Measurements from ENCODE around the gene ACADS.

The ACADS gene

GRCh38 chr12:120688527-120689071 is 37.0 kb upstream of the ACADS start:
- H3K36me3 ChIP-seq (ENCODE audit: control insufficient read depth, insufficient read depth, low read length), result peaks cover 4% of the 10 kb centered on the region; the same call in 1 of the 2 replicates
- H3K9ac ChIP-seq (ENCODE audit: low read depth, low read length), result no peak overlapping the region
- H3K4me3 ChIP-seq (ENCODE audit: low read depth, low read length), result peak overlapping the region; percentile 77
- H3K27me3 ChIP-seq (ENCODE audit: control insufficient read depth, insufficient read depth, low read length), result no peaks in the 10 kb centered on the region
- peaks cover 39% of the 10 kb centered on the region for H3K4me1 ChIP-seq (ENCODE audit: control insufficient read depth, insufficient read depth, low read length)
- no peaks in the 10 kb centered on the region for H3K9me3 ChIP-seq (ENCODE audit: control insufficient read depth, insufficient read depth, low read length)
- no peak overlapping the region for H3K27ac ChIP-seq (ENCODE audit: low read depth, low read length)

GRCh38 chr12:120689397-120690082 is 36.1 kb upstream of the ACADS start:
- peaks cover 11% of the 10 kb centered on the region for H3K36me3 ChIP-seq (ENCODE audit: control insufficient read depth, insufficient read depth, low read length)
- no peaks in the 10 kb centered on the region for H3K9me3 ChIP-seq (ENCODE audit: control insufficient read depth, insufficient read depth, low read length)
- no peak overlapping the region for H3K9ac ChIP-seq (ENCODE audit: low read depth, low read length)
- H3K27ac ChIP-seq (ENCODE audit: low read depth, low read length), result no peak overlapping the region
- H3K27me3 ChIP-seq (ENCODE audit: control insufficient read depth, insufficient read depth, low read length), result no peaks in the 10 kb centered on the region
- H3K4me3 ChIP-seq (ENCODE audit: low read depth, low read length), result peak overlapping the region; percentile 77
- peaks cover 48% of the 10 kb centered on the region for H3K4me1 ChIP-seq (ENCODE audit: control insufficient read depth, insufficient read depth, low read length)

GRCh38 chr12:120690083-120690450 is 35.6 kb upstream of the ACADS start:
- H3K27ac ChIP-seq (ENCODE audit: low read depth, low read length), result no peak overlapping the region
- H3K9ac ChIP-seq (ENCODE audit: low read depth, low read length), result no peak overlapping the region; the same call in 1 of the 2 replicates
- no peaks in the 10 kb centered on the region for H3K9me3 ChIP-seq (ENCODE audit: control insufficient read depth, insufficient read depth, low read length)
- peaks cover 48% of the 10 kb centered on the region for H3K4me1 ChIP-seq (ENCODE audit: control insufficient read depth, insufficient read depth, low read length)
- H3K27me3 ChIP-seq (ENCODE audit: control insufficient read depth, insufficient read depth, low read length), result no peaks in the 10 kb centered on the region
- H3K36me3 ChIP-seq (ENCODE audit: control insufficient read depth, insufficient read depth, low read length), result peaks cover 16% of the 10 kb centered on the region
- H3K4me3 ChIP-seq (ENCODE audit: low read depth, low read length), result no peak overlapping the region

GRCh38 chr12:120690978-120691377 is 34.6 kb upstream of the ACADS start:
- no peak overlapping the region for H3K4me3 ChIP-seq (ENCODE audit: low read depth, low read length)
- H3K27ac ChIP-seq (ENCODE audit: low read depth, low read length), result no peak overlapping the region
- no peak overlapping the region for H3K9ac ChIP-seq (ENCODE audit: low read depth, low read length)
- H3K4me1 ChIP-seq (ENCODE audit: control insufficient read depth, insufficient read depth, low read length), result peaks cover 48% of the 10 kb centered on the region
- H3K36me3 ChIP-seq (ENCODE audit: control insufficient read depth, insufficient read depth, low read length), result peaks cover 25% of the 10 kb centered on the region
- H3K27me3 ChIP-seq (ENCODE audit: control insufficient read depth, insufficient read depth, low read length), result no peaks in the 10 kb centered on the region
- H3K9me3 ChIP-seq (ENCODE audit: control insufficient read depth, insufficient read depth, low read length), result no peaks in the 10 kb centered on the region

GRCh38 chr12:120692524-120693033 is 33.0 kb upstream of the ACADS start:
- H3K9ac ChIP-seq (ENCODE audit: low read depth, low read length), result no peak overlapping the region
- H3K9me3 ChIP-seq (ENCODE audit: control insufficient read depth, insufficient read depth, low read length), result no peaks in the 10 kb centered on the region
- H3K4me3 ChIP-seq (ENCODE audit: low read depth, low read length), result no peak overlapping the region; the same call in 1 of the 2 replicates
- H3K36me3 ChIP-seq (ENCODE audit: control insufficient read depth, insufficient read depth, low read length), result peaks cover 41% of the 10 kb centered on the region
- peak overlapping the region; percentile 84 for H3K27ac ChIP-seq (ENCODE audit: low read depth, low read length)
- peaks cover 48% of the 10 kb centered on the region for H3K4me1 ChIP-seq (ENCODE audit: control insufficient read depth, insufficient read depth, low read length)
- H3K27me3 ChIP-seq (ENCODE audit: control insufficient read depth, insufficient read depth, low read length), result no peaks in the 10 kb centered on the region

- Histone ChIP-seq H3K36me3 (ENCODE audit: control insufficient read depth, insufficient read depth, low read length) (peaks cover 54% of the 10 kb centered on the region), H3K9ac (ENCODE audit: low read depth, low read length) (no peak overlapping the region; the same call in 1 of the 2 replicates), H3K4me1 (ENCODE audit: control insufficient read depth, insufficient read depth, low read length) (peaks cover 41% of the 10 kb centered on the region), H3K27me3 (ENCODE audit: control insufficient read depth, insufficient read depth, low read length) (no peaks in the 10 kb centered on the region), H3K4me3 (ENCODE audit: low read depth, low read length) (0 out of 2 replicates have a peak overlapping the region, but pooled peaks have one; percentile 2), H3K27ac (ENCODE audit: low read depth, low read length) (peak overlapping the region; percentile 84), H3K9me3 (ENCODE audit: control insufficient read depth, insufficient read depth, low read length) (no peaks in the 10 kb centered on the region)
These were observed 31.8 kb upstream of the ACADS start for GRCh38 chr12:120693848-120694247.

- Histone ChIP-seq H3K27me3 (ENCODE audit: control insufficient read depth, insufficient read depth, low read length) (no peaks in the 10 kb centered on the region), H3K4me1 (ENCODE audit: control insufficient read depth, insufficient read depth, low read length) (peaks cover 25% of the 10 kb centered on the region), H3K9me3 (ENCODE audit: control insufficient read depth, insufficient read depth, low read length) (no peaks in the 10 kb centered on the region), H3K9ac (ENCODE audit: low read depth, low read length) (no peak overlapping the region), H3K27ac (ENCODE audit: low read depth, low read length) (no peak overlapping the region), H3K36me3 (ENCODE audit: control insufficient read depth, insufficient read depth, low read length) (peaks cover 82% of the 10 kb centered on the region), H3K4me3 (ENCODE audit: low read depth, low read length) (no peak overlapping the region)
These were observed 29.0 kb upstream of the ACADS start for GRCh38 chr12:120696626-120697025.

GRCh38 chr12:120697344-120697743 is 28.3 kb upstream of the ACADS start:
- Histone ChIP-seq H3K9me3 (ENCODE audit: control insufficient read depth, insufficient read depth, low read length) (no peaks in the 10 kb centered on the region), H3K27ac (ENCODE audit: low read depth, low read length) (no peak overlapping the region), H3K27me3 (ENCODE audit: control insufficient read depth, insufficient read depth, low read length) (no peaks in the 10 kb centered on the region), H3K36me3 (ENCODE audit: control insufficient read depth, insufficient read depth, low read length) (peaks cover 89% of the 10 kb centered on the region), H3K4me3 (ENCODE audit: low read depth, low read length) (no peak overlapping the region), H3K9ac (ENCODE audit: low read depth, low read length) (no peak overlapping the region), H3K4me1 (ENCODE audit: control insufficient read depth, insufficient read depth, low read length) (peaks cover 22% of the 10 kb centered on the region)

- no peaks in the 10 kb centered on the region for H3K27me3 ChIP-seq (ENCODE audit: control insufficient read depth, insufficient read depth, low read length)
These were observed 27.0 kb upstream of the ACADS start for GRCh38 chr12:120698665-120699064.

GRCh38 chr12:120699553-120699952 is 26.1 kb upstream of the ACADS start:
- Histone ChIP-seq H3K4me1 (ENCODE audit: control insufficient read depth, insufficient read depth, low read length) (no peaks in the 10 kb centered on the region; the same call in 1 of the 2 replicates), H3K27me3 (ENCODE audit: control insufficient read depth, insufficient read depth, low read length) (no peaks in the 10 kb centered on the region), H3K4me3 (ENCODE audit: low read depth, low read length) (no peak overlapping the region), H3K9ac (ENCODE audit: low read depth, low read length) (no peak overlapping the region), H3K9me3 (ENCODE audit: control insufficient read depth, insufficient read depth, low read length) (no peaks in the 10 kb centered on the region), H3K36me3 (ENCODE audit: control insufficient read depth, insufficient read depth, low read length) (peaks cover 93% of the 10 kb centered on the region), H3K27ac (ENCODE audit: low read depth, low read length) (no peak overlapping the region)

More at GRCh38 chr12:120698665-120699064, 27.0 kb upstream of the ACADS start:
- Histone ChIP-seq H3K4me3 (ENCODE audit: low read depth, low read length) (no peak overlapping the region), H3K9ac (ENCODE audit: low read depth, low read length) (no peak overlapping the region), H3K36me3 (ENCODE audit: control insufficient read depth, insufficient read depth, low read length) (peaks cover 98% of the 10 kb centered on the region), H3K27ac (ENCODE audit: low read depth, low read length) (no peak overlapping the region), H3K4me1 (ENCODE audit: control insufficient read depth, insufficient read depth, low read length) (peaks cover 9% of the 10 kb centered on the region), H3K9me3 (ENCODE audit: control insufficient read depth, insufficient read depth, low read length) (no peaks in the 10 kb centered on the region)

GRCh38 chr12:120700886-120701285 is 24.7 kb upstream of the ACADS start:
- no peak overlapping the region for H3K9ac ChIP-seq (ENCODE audit: low read depth, low read length)
- H3K4me1 ChIP-seq (ENCODE audit: control insufficient read depth, insufficient read depth, low read length), result no peaks in the 10 kb centered on the region
- no peaks in the 10 kb centered on the region for H3K27me3 ChIP-seq (ENCODE audit: control insufficient read depth, insufficient read depth, low read length)
- no peak overlapping the region for H3K4me3 ChIP-seq (ENCODE audit: low read depth, low read length)
- peaks cover 84% of the 10 kb centered on the region for H3K36me3 ChIP-seq (ENCODE audit: control insufficient read depth, insufficient read depth, low read length)
- no peak overlapping the region for H3K27ac ChIP-seq (ENCODE audit: low read depth, low read length)
- no peaks in the 10 kb centered on the region for H3K9me3 ChIP-seq (ENCODE audit: control insufficient read depth, insufficient read depth, low read length)
